SK-N-SH (cell line): ENCODE data around the gene CTSA. TPM values are rescaled to one million over a fixed set of nuclear protein-coding genes. Genes with fewer than 3 reads are reported as not detected.
"Not testable (repeated sequence)": the region's sequence is repeated elsewhere in the genome, so short reads cannot be mapped to it uniquely, and the experiment has no call there.

Experiments
- CTCF ChIA-PET: fragments of 300-600, 350-600 bp; formaldehyde crosslinking; extraction: SDS; loops from one replicate; lab custom pipeline; 2021; lab: Yijun Ruan, JAX
- POLR2A ChIA-PET: fragments of 350-600 bp; sonication (Branson Sonifier 250); formaldehyde crosslinking; extraction: SDS; loops from one replicate; lab custom pipeline; 2020; ENCODE audit warnings: antibody characterized with exemption, inconsistent platforms; lab: Yijun Ruan, JAX
- DNase-seq: peaks from one replicate; pipeline ENCODE4 v3.0.0; 2012
- H2AFZ ChIP-seq: fragments of 200-600 bp; sonication (generic); 2 replicates; pipeline ENCODE4 v1.8.1; 2016; ENCODE audit warnings: antibody characterized with exemption, mild to moderate bottlenecking, low read depth
- H3F3A ChIP-seq: fragments of 200-600 bp; sonication (generic); replicated peaks from 2 replicates; pipeline ENCODE3; 2016; ENCODE audit warnings: antibody characterized with exemption, mild to moderate bottlenecking; ENCODE audit not compliant: insufficient read depth
- H3K27ac ChIP-seq, 2 experiments: fragments of 200-500 bp in 1 of 2; fragments of 200-600 bp in 1 of 2; sonication (Bioruptor generic) in 1 of 2; sonication (generic), shearing (Covaris generic) in 1 of 2; 2 replicates each; pipeline versions ENCODE4 v1.5.1 to v1.6.1; 2014 to 2016; ENCODE audit warnings: low read depth in 2 of 2, inconsistent platforms in 1 of 2, low read length in 1 of 2, mild to moderate bottlenecking in 1 of 2, mixed read lengths in 1 of 2
- H3K27me3 ChIP-seq: fragments of 200-600 bp; sonication (generic), shearing (Covaris generic); 2 replicates; pipeline ENCODE4 v1.6.1; 2016; ENCODE audit warnings: mixed run types; ENCODE audit not compliant: insufficient read depth
- H3K36me3 ChIP-seq, 2 experiments: fragments of 200-500 bp in 1 of 2; fragments of 200-600 bp in 1 of 2; sonication (Bioruptor generic) in 1 of 2; sonication (generic) in 1 of 2; replicated peaks in 1 of 2; 2 replicates each; pipeline versions ENCODE3 to v1.5.1; 2014 to 2016; ENCODE audit warnings: low read length in 1 of 2, mild to moderate bottlenecking in 1 of 2; ENCODE audit not compliant: insufficient read depth in 2 of 2, control insufficient read depth in 1 of 2
- H3K4me1 ChIP-seq, 2 experiments: fragments of 200-500 bp in 1 of 2; fragments of 200-600 bp in 1 of 2; sonication (Bioruptor generic) in 1 of 2; sonication (generic), shearing (Covaris generic) in 1 of 2; 2 replicates each; pipeline versions ENCODE4 v1.5.1 to v1.6.1; 2014 to 2016; ENCODE audit warnings: low read depth in 1 of 2, low read length in 1 of 2, mixed run types in 1 of 2; ENCODE audit not compliant: insufficient read depth in 2 of 2, control insufficient read depth in 1 of 2
- H3K4me2 ChIP-seq: fragments of 200-600 bp; sonication (generic), shearing (Covaris generic); 2 replicates; pipeline ENCODE4 v1.6.1; 2017; ENCODE audit warnings: mixed run types
- H3K4me3 ChIP-seq, 2 experiments: fragments of 200-500 bp in 1 of 2; fragments of 200-600 bp in 1 of 2; sonication (Bioruptor generic) in 1 of 2; sonication (generic), shearing (Covaris generic) in 1 of 2; 2 replicates each; pipeline versions ENCODE4 v1.5.1 to v1.8.1; 2014 to 2016; ENCODE audit warnings: low read depth in 2 of 2, inconsistent platforms in 1 of 2, low read length in 1 of 2, mild to moderate bottlenecking in 1 of 2, mixed read lengths in 1 of 2, moderate library complexity in 1 of 2
- H3K79me2 ChIP-seq: fragments of 200-600 bp; sonication (generic); 2 replicates; pipeline ENCODE4 v1.8.1; 2017; ENCODE audit warnings: mild to moderate bottlenecking; ENCODE audit not compliant: insufficient read depth
- H3K9ac ChIP-seq: fragments of 200-600 bp; sonication (generic); 2 replicates; pipeline ENCODE4 v1.6.1; 2017; ENCODE audit warnings: mixed run types
- H3K9me2 ChIP-seq: fragments of 200-600 bp; sonication (generic); 2 replicates; pipeline ENCODE4 v1.6.1; 2017; ENCODE audit warnings: mixed run types
- H3K9me3 ChIP-seq: fragments of 200-600 bp; sonication (generic); 2 replicates; pipeline ENCODE4 v1.6.1; 2017; ENCODE audit warnings: mixed run types, mild to moderate bottlenecking, moderate library complexity
- H4K20me1 ChIP-seq: fragments of 200-600 bp; sonication (generic); 2 replicates; pipeline ENCODE4 v1.6.1; 2017; ENCODE audit warnings: mild to moderate bottlenecking, mixed run types; ENCODE audit not compliant: insufficient read depth
- MXI1 ChIP-seq: IDR thresholded peaks from 2 replicates; pipeline ENCODE4 v1.6.1; 2012; ENCODE audit warnings: mild to moderate bottlenecking, low read depth, low read length, improper control_type of control experiment
- SMC3 ChIP-seq: IDR thresholded peaks from 2 replicates; pipeline ENCODE4 v1.6.1; 2012; ENCODE audit warnings: low read depth, low read length, improper control_type of control experiment
- WGBS: methylation state at CpG from one replicate; pipeline ENCODE4 v1.1.6; 2017; ENCODE audit warnings: low lambda C conversion rate; 5-methylcytosine and 5-hydroxymethylcytosine counted together
- polyA plus RNA-seq, 3 experiments: library from polyadenylated mRNA; depleted of rRNA; stranded (reverse); fragments of >200 nt; gene quantifications; 2 replicates each; pipeline ENCODE4 v1.2.3, GENCODE V29; 2012
- TF ChIP-seq, protein P1 (sequence below): IDR thresholded peaks from 2 replicates; pipeline ENCODE4; 2012
- TF ChIP-seq, protein P2 (sequence below): fragments of 200-600 bp; sonication (generic); IDR thresholded peaks from 2 replicates; pipeline ENCODE4 v1.6.1; 2017; ENCODE audit warnings: antibody characterized with exemption, mild to moderate bottlenecking, moderate library complexity
- TF ChIP-seq, protein P3 (sequence below): fragments of 150-350 bp; IDR thresholded peaks from 2 replicates; pipeline ENCODE4 v1.6.1; 2017; ENCODE audit warnings: antibody characterized with exemption, low read length, low read depth, borderline replicate concordance

CTSA gene
- polyA plus RNA-seq, 1 of the 3 experiments (the other 2 are of a cell fraction): 338 TPM

DNA sequence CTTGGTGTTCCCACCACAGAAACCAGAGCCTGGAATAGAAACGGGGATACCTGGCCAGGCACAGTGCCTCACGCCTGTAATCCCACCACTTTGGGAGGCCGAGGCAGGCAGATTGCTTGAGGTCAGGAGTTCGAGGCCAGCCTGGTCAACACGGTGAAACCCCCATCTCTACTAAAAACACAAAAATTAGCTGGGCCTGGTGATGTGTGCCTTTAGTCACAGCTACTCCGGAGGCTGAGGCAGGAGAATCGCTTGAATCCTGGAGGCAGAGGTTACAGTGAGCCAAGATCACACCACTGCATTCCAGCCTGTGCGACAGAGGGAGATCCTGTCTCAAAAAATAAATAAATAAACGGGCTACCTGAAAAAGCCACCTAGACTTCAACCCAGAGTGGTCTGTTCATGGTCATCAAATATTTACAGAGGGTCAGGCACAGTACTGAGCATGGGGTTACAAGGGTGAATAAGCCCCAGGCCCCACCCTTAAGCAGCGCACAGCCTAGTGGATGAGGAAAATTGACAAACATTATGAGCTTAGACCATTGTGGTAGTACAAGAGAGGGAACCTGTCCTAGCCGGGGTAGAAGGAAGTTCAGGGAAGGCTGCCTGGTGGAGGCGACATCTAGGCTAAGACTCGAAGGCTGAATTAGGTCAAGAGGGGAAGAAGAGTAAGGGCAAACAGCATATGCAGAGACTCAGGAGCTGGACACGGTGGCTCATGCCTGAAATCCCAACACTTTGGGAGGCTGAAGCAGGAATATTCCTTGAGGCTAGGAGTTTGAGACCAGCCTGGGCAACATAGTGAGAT, 36.1 kb downstream of the CTSA start:
- Histone ChIP-seq H4K20me1 (no peaks in the 10 kb centered on the region), H3K9ac (no peak overlapping the region), H3K4me2 (no peak overlapping the region), H3K36me3 (peaks cover 0 to 6% of the 10 kb centered on the region in 2 experiments), H3K4me3 (no peak overlapping the region), H3K27me3 (no peaks in the 10 kb centered on the region), H3K9me3 (no peaks in the 10 kb centered on the region), H3K9me2 (no peaks in the 10 kb centered on the region), H3K79me2 (peaks cover 10% of the 10 kb centered on the region), H3F3A (peaks cover 9% of the 10 kb centered on the region), H3K27ac (no peak overlapping the region), H2AFZ (no peak overlapping the region), H3K4me1 (no peaks in the 10 kb centered on the region)
- CTCF ChIA-PET: interaction anchor here (1.0 to 1.7 kb wide), 5 partner anchors 8 to 60 kb away, joined by 3 to 7 read pairs (median 5); no protein-coding TSS in a partner anchor
- 77% methylated on average over 14 of the region's 14 CpGs for WGBS
- TF ChIP-seq, protein P1, sequence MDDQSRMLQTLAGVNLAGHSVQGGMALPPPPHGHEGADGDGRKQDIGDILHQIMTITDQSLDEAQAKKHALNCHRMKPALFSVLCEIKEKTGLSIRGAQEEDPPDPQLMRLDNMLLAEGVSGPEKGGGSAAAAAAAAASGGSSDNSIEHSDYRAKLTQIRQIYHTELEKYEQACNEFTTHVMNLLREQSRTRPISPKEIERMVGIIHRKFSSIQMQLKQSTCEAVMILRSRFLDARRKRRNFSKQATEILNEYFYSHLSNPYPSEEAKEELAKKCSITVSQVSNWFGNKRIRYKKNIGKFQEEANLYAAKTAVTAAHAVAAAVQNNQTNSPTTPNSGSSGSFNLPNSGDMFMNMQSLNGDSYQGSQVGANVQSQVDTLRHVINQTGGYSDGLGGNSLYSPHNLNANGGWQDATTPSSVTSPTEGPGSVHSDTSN: no peak
- TF ChIP-seq, protein P2, sequence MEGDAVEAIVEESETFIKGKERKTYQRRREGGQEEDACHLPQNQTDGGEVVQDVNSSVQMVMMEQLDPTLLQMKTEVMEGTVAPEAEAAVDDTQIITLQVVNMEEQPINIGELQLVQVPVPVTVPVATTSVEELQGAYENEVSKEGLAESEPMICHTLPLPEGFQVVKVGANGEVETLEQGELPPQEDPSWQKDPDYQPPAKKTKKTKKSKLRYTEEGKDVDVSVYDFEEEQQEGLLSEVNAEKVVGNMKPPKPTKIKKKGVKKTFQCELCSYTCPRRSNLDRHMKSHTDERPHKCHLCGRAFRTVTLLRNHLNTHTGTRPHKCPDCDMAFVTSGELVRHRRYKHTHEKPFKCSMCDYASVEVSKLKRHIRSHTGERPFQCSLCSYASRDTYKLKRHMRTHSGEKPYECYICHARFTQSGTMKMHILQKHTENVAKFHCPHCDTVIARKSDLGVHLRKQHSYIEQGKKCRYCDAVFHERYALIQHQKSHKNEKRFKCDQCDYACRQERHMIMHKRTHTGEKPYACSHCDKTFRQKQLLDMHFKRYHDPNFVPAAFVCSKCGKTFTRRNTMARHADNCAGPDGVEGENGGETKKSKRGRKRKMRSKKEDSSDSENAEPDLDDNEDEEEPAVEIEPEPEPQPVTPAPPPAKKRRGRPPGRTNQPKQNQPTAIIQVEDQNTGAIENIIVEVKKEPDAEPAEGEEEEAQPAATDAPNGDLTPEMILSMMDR: no peak
- TF ChIP-seq MXI1 (no peak), SMC3 (no peak)
- TF ChIP-seq, protein P3, sequence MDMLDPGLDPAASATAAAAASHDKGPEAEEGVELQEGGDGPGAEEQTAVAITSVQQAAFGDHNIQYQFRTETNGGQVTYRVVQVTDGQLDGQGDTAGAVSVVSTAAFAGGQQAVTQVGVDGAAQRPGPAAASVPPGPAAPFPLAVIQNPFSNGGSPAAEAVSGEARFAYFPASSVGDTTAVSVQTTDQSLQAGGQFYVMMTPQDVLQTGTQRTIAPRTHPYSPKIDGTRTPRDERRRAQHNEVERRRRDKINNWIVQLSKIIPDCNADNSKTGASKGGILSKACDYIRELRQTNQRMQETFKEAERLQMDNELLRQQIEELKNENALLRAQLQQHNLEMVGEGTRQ: no peak
- POLR2A ChIA-PET: no interaction called here
- DNase-seq: no peak

DNA sequence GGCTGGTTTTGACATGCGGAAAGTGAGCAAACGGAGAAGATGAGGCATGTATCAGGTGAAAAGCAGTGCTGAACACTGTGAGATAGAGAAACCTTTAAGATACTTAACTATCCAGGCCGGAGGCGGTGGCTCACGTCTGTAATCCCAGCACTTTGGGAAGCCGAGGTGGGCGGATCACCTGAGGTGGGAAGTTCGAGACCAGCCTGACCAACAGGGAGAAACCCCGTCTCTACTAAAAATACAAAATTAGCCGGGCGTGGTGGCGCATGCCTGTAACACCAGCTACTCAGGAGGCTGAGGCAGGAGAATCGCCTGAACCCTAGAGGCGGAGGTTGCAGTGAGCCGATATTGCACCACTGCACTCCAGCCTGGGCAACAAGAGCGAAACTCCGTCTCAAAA, 40.5 kb downstream of the CTSA start:
- Histone ChIP-seq H3K79me2 (peaks cover 48% of the 10 kb centered on the region), H4K20me1 (peaks cover 12% of the 10 kb centered on the region; the same call in 1 of the 2 replicates), H3K36me3 (peaks cover 0 to 11% of the 10 kb centered on the region in 2 experiments), H3K4me1 (peaks cover 10 to 11% of the 10 kb centered on the region in 2 experiments; a peak in 3 of 4 replicates), H3F3A (peaks cover 16% of the 10 kb centered on the region)
- H3K27me3 ChIP-seq, H2AFZ ChIP-seq, H3K9me2 ChIP-seq, CTCF ChIA-PET, H3K9ac ChIP-seq, H3K9me3 ChIP-seq, H3K4me3 ChIP-seq, DNase-seq, H3K4me2 ChIP-seq, H3K27ac ChIP-seq: not testable (repeated sequence)
- POLR2A ChIA-PET: interaction anchor here (3.2 kb wide), 1 partner anchor 12 kb away, joined by 19 read pairs; no protein-coding TSS in a partner anchor
- WGBS: 96% methylated on average over 17 of the region's 17 CpGs
